ENCODE results near the gene NXPE4.
"Not testable (repeated sequence)": the region's sequence is repeated elsewhere in the genome, so short reads cannot be mapped to it uniquely, and the experiment has no call there.

Gene NXPE4

DNA sequence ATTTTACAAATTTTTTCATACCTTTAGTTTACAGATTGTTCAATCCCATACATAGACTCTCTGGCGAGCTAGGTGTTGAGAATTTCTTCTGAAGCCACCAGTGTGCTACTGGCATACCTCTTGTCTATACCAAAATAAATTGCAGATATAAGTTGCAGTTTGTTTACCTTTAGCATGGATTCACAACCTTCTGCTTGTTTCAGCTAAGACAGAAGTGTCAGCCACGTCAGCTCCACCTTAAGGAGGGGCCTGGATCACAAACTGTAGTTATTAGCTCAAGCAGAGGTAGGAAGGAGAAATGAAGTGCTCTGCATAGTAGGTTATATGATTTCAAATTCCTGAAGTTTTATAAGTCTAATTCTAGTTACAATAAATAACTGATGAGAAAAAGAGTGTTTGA lies at the start of gene NXPE4:
Gene NXPE4 (minus strand): TSS at position 216 of the 400 bp plus-strand sequence. CDS start 1,027 bp downstream, outside the sequence.
- in situ Hi-C loops (cut with HindIII; ENCODE audit: low sequenced_read_pairs), result no loop called here

DNA sequence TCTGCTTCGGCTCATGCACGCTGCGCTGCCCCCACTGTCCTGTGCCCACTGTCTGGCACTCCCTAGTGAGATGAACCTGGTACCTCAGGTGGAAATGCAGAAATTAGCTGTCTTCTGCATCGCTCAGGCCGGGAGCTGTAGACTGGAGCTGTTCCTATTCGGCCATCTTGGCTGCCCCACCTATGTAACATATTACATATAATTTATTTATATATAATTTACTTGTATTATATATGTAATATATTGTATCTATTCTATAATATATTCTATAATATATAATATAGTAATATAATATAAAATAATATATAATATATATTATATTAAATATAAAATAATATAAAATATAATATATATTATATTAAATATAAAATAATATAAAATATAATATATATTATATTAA lies 43.9 kb upstream of the NXPE4 start:
- in situ Hi-C loops (cut with HindIII; ENCODE audit: low sequenced_read_pairs), result not testable (repeated sequence)

DNA sequence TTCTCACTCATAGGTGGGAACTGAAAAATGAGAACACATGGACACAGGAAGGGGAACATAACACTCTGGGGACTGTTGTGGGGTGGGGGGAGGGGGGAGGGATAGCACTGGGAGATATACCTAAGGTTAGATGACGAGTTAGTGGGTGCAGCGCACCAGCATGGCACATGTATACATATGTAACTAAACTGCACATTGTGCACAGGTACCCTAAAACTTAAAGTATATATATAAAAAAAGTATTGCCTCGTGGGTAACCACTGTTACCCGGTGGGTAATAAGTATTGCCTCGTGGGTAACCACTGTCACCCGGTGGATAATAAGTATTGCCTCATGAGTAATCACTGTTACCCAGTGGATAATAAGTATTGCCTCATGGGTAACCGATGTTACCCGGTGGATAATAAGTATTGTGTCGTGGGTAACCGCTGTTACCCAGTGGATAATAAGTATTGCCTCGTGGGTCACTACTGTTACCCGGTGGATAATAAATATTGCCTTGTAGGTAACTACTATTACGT lies 35.9 kb upstream of the NXPE4 start:
- in situ Hi-C loops (cut with HindIII; ENCODE audit: low sequenced_read_pairs), result not testable (repeated sequence)

DNA sequence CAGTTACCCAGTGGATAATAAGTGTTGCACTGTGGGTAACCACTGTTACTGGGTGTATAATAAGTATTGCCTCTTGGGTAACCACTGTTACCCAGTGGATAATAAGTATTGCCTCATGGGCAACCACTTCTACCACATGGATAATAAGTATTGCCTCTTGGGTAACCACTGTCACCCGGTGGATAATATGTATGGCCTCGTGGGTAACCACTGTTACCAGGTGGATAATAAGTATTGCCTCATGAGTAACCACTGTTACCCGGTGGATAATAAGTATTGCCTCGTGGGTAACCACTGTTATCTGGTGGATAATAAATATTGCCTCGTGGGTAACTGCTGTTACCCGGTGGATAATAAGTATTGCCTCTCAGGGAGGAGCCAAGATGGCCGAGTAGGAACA lies 29.7 kb upstream of the NXPE4 start:
- in situ Hi-C loops (cut with HindIII; ENCODE audit: low sequenced_read_pairs), result no loop called here

GRCh38 chr11:114624455-114625207 lies 29.0 kb upstream of the NXPE4 start:
- in situ Hi-C loops (cut with HindIII; ENCODE audit: low sequenced_read_pairs), result no loop called here

DNA sequence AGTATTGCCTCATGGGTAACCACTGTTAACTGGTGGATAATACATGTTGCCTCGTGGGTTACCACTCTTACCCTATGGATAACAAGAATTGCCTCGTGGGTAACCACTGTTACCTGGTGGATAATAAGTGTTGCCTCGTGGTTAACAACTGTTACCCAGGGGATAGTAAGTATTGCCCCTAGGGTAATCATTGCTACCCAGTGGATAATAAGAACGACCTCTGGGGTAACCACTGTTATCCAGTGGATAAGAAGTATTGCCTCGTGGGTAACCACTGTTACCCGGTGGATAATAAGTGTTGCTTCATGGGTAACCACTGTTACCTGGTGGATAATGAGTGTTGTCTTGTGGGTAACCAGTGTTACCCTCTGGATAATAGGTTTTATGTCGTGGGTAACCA lies 28.1 kb upstream of the NXPE4 start:
- in situ Hi-C loops (cut with HindIII; ENCODE audit: low sequenced_read_pairs), result no loop called here

DNA sequence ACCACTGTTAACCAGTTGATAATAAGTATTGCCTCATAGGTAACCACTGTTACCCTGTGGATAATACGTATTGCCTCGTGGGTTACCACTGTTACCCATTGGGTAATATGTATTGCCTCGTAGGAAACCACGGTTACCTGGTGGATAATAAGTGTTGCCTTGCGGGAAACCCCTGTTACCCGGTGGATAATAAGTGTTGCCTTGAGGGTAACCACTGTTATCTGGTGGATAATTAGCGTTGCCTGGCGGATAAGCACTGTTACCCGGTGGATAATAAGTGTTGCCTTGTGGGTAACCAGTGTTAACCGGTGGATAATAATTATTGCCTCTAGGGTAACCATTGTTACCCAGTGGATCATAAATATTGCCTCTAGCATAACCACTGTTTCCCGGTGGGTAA lies 27.3 kb upstream of the NXPE4 start:
- in situ Hi-C loops (cut with HindIII; ENCODE audit: low sequenced_read_pairs), result no loop called here

- in situ Hi-C loops (cut with HindIII; ENCODE audit: low sequenced_read_pairs), result no loop called here
Observed at GRCh38 chr11:114621950-114622809, 26.6 kb upstream of the NXPE4 start.

DNA sequence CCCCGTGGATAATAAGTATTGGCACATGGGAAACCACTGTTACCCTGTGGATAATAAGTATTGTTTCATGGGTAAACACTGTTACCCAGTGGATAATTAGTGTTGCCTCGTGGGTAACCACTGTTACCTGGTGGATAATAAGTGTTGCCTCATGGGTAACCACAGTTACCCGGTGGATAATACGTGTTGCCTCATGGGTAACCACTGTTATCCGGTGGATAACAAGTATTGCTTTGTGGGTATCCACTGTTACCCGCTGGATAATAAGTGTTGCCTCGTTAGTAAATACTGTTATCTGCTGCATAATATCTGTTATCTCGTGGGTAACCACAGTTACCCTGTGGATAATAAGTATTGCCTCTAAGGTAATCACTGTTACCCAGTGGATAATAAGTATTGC lies 25.5 kb upstream of the NXPE4 start:
- in situ Hi-C loops (cut with HindIII; ENCODE audit: low sequenced_read_pairs), result no loop called here

DNA sequence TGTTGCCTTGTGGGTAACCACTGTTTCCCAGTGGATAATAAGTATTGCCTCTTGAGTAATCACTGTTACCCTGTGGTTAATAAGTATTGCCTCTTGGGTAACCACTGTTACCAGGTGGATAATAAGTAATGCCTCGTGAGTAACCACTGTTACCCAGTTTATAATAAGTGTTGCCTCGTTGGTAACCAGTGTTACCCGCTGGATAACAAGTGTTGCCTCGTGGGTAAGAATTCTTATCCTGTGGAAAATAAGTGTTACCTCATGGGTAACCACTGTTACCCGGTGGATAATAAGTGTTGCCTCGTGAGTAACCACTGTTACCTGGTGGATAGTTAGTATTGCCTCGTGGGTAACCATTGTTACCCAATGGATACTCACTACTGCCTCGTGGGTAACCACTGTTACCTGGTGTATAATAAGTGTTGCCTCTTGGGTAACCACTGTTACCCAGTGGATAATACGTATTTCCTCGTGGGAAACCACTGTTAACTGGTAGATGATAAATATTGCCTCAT lies 24.1 kb upstream of the NXPE4 start:
- in situ Hi-C loops (cut with HindIII; ENCODE audit: low sequenced_read_pairs), result no loop called here

GRCh38 chr11:114618139-114618538 lies 22.6 kb upstream of the NXPE4 start:
- in situ Hi-C loops (cut with HindIII; ENCODE audit: low sequenced_read_pairs), result no loop called here

DNA sequence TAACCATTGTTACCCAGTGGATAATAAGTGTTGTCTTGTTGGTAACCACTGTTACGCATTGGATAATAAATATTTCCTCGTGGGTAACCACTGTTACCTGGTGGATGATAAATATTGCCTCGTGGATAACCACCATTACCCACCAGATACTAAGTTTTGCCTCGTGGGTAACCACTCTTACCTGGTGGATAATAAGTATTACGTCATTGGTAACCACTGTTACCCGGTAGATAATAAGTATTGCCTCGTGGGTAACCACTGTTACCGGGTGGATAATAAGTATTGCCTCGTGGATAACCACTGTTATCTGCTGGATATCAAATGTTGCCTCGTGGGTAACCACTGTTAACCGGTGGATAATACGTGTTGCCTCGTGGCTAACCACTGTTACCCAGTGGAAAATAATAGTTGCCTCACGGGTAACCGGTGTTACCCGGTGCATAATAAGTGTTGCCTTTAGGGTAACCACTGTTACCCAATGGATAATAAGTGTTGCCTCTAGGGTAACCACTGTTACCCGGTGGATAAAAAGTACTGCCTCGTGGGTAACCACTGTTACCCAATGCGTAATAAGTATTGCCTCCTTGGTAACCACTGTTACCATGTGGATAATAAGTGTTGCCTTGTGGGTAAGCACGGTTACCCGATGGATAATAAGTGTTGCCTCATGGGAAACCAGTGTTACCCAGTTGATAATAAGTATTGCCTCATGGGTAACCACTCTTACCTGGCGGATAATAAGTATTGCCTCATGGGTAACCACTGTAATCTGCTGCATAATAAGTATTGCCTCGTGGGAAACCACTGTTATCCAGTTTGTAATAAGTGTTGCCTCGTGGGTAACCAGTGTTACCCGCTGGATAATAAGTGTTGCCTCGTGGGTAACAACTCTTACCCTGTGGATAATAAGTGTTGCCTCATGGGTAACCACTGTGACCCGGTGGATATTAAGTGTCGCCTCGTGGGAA lies 21.9 kb upstream of the NXPE4 start:
- in situ Hi-C loops (cut with HindIII; ENCODE audit: low sequenced_read_pairs), result no loop called here

GRCh38 chr11:114616516-114616915 lies 20.9 kb upstream of the NXPE4 start:
- in situ Hi-C loops (cut with HindIII; ENCODE audit: low sequenced_read_pairs), result no loop called here

DNA sequence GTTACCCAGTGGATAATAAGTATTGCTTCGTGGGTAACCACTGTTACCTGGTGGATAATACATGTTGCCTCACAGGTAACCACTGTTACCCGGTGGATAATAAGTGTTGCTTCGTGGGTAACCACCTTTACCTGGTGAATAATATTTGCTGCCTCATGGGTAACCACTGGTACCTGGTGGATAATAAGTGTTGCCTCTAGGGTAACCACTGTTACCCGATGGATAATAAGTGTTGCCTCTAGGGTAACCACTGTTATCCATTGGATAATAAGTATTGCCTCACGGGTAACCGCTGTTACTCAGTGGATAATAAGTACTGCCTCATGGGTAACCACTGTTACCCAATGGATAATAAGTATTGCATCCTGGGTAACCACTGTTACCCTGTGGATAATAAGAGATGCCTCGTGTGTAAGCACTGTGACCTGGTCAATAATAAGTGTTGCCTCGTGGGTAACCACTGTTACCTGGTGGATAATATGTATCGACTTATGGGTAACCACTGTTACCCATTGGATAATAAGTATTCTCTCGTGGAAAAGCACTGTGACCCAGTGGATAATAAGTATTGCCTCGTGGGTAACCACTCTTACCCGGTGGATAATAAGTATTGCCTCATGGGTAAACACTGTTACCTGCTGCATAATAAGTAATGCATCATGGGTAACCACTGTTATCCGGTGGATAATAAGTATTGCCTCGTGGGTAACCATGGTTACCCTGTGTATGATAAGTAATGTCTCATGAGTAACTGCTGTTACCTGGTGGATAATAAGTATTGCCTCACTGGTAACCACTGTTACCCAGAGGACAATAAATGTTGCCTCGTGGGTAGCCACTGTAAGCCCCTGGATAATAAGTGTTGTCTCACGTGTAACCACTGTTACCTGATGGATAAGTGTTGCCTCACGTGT lies 20.1 kb upstream of the NXPE4 start:
- in situ Hi-C loops (cut with HindIII; ENCODE audit: low sequenced_read_pairs), result no loop called here

- in situ Hi-C loops (cut with HindIII; ENCODE audit: low sequenced_read_pairs), result no loop called here
Observed at GRCh38 chr11:114614127-114614720, 18.6 kb upstream of the NXPE4 start.

DNA sequence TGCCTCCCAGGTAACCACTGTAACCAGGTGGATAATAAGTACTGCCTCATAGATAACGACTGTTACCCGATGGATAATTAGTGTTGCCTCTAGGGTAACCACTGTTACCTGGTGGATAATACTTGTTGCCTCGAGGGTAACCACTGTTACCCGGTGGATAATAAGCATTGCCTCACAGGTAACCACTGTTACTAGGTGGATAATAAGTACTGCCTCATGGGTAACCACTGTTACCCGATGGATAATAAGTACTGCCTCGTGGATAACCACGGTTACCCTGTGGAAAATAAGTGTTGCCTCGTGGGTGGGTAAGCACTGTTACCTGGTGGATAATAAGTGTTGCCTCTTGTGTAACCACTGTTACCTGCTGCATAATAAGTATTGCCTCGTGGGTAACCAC lies 17.5 kb upstream of the NXPE4 start:
- in situ Hi-C loops (cut with HindIII; ENCODE audit: low sequenced_read_pairs), result not testable (repeated sequence)

DNA sequence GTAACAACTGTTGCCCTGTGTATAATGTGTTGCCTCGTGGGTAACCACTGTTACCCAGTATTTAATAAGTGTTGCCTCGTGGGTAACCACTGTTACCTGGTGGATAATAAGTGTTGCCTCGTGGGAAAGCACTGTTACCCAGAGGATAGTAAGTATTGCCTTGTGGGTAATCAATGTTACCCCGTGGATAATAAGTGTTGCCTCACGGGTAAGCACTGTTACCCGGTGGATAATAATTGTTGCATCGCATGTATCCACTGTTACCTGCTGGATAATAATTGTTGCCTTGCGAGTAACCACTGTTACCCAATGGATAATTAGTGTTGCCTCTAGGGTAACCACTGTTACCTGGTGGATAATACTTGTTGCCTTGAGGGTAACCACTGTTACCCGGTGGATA lies 17.1 kb upstream of the NXPE4 start:
- in situ Hi-C loops (cut with HindIII; ENCODE audit: low sequenced_read_pairs), result no loop called here

DNA sequence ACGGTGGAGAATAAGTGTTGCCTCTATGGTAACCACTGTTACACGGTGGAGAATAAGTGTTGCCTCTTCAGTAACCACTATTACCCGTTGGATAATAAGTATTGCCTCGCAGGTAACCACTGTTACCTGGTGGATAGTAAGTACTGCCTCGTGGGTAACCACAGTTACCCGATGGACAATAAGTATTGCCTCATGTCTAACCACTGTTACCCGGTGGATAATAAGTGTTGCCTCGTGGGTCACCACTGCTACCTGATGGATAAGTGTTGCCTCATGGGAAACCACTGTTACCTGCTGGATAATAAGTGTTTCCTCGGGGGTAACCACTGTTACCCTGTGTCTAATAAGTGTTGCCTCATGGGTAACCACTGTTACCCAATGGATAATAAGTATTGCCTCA lies 16.6 kb upstream of the NXPE4 start:
- in situ Hi-C loops (cut with HindIII; ENCODE audit: low sequenced_read_pairs), result not testable (repeated sequence)
